ENCODE measurements around the gene SLC7A4.

- no peak for TF ChIP-seq POLR2A (IDR thresholded peaks at IDR 0.05)
- TF ChIP-seq, protein P1, sequence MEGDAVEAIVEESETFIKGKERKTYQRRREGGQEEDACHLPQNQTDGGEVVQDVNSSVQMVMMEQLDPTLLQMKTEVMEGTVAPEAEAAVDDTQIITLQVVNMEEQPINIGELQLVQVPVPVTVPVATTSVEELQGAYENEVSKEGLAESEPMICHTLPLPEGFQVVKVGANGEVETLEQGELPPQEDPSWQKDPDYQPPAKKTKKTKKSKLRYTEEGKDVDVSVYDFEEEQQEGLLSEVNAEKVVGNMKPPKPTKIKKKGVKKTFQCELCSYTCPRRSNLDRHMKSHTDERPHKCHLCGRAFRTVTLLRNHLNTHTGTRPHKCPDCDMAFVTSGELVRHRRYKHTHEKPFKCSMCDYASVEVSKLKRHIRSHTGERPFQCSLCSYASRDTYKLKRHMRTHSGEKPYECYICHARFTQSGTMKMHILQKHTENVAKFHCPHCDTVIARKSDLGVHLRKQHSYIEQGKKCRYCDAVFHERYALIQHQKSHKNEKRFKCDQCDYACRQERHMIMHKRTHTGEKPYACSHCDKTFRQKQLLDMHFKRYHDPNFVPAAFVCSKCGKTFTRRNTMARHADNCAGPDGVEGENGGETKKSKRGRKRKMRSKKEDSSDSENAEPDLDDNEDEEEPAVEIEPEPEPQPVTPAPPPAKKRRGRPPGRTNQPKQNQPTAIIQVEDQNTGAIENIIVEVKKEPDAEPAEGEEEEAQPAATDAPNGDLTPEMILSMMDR (IDR thresholded peaks at IDR 0.05), result no peak
- TF ChIP-seq EP300 (IDR thresholded peaks at IDR 0.05), result no peak
Observed at GRCh38 chr22:21043860-21044535, 11.6 kb upstream of the SLC7A4 start.
